ENCODE results near the gene IL20.
A peak's percentile ranks its signal among the peaks of the same experiment; 100 is the strongest.
"Not testable (repeated sequence)": the region's sequence is repeated elsewhere in the genome, so short reads cannot be mapped to it uniquely, and the experiment has no call there.

Gene IL20

DNA sequence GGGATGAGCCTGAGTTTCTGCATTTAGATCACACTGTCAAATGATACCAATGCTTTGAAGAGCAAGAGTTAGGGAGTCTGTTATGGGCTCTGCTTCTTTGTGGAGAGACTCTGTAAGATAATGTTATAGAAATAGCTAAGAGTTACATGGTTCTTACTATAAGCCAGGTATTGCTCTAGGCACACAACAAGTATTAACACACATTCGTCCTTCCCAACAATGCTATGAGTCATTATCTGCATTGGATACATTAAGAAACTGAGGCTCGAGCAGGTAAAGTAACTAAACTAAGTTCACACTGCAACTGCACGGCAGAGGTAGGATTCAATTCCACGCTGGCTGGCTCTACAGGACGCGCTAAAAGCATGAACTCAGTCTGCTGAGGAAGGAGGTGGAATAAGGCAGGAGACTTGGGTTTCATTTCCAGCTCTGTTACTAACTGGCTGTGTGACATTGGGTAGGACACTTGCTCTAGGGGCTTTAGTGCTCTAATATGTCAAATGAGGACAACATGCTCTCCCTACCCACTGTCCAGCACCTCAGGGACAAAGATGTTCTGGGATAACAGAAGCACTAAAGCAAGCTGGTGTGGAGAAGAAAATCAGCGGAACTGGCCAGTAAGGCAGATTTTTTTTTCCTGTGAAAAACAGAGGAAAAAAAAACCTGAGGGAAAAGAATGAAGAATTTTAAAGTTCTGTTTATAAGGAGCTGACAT lies 23.7 kb upstream of the IL20 start:
- FAIRE-seq = no peak
- no peak for DNase-seq (ENCODE audit: insufficient read length, low spot score)

DNA sequence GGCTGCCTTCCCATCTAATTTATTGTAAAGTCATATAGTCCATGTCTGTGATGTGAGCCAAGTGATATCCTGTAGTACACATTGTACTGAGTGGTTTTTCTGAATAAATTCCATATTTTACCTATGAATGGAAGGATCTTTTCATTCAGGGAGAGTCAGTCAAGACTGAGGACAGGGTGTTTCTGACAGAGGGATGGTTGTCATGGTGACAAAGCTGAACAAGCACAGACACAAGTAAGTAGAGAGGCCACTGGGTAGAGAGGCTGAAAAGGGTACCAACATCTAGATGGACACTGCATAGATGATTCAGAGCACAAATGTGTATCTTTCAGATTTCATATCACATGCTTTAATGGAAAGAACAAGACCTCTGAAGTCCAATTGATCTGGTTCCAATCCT lies 22.6 kb upstream of the IL20 start:
- FAIRE-seq (no peak), DNase-seq (ENCODE audit: insufficient read length, low spot score) (no peak)

DNA sequence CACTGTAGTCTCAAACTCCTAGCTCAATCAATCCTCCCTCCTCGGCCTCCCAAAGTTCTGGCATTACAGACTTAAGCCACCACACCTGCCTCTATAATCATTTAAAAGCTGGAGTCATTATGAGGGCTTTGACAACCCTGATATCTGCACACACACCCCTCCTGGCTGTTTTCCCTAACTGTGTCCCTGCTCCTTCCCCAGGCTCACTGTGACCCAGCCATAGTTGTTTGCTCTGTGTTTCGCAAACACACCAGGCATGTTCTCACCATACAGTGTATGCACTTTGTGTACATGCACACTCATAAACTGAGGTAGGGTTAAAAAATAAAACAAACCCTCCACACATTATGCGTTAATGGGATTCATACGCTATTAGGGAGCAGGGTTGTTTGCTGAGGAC lies 21.8 kb upstream of the IL20 start:
- DNase-seq (ENCODE audit: insufficient read length, low spot score) (no peak), FAIRE-seq (no peak)

DNA sequence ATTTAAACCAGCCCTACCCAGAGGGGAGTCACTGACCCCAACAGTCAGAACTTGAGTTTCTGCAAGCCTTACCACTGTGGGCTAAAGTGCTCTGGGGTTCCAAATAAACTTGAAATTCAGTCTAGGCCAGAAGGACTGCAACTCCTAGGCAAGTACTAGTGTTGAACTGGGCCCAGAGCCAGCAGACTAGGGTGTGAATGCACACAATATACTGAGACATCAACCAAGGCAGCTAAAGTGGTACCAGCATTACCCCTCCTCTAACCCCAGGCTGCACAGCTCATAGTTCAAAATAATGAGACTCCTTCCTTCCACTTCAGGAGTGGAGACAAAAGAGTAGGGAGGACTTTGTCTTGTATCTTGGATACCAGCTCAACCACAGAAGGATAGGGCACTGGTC lies 18.9 kb upstream of the IL20 start:
- DNase-seq (ENCODE audit: insufficient read length, low spot score) (no peak), FAIRE-seq (no peak)

DNA sequence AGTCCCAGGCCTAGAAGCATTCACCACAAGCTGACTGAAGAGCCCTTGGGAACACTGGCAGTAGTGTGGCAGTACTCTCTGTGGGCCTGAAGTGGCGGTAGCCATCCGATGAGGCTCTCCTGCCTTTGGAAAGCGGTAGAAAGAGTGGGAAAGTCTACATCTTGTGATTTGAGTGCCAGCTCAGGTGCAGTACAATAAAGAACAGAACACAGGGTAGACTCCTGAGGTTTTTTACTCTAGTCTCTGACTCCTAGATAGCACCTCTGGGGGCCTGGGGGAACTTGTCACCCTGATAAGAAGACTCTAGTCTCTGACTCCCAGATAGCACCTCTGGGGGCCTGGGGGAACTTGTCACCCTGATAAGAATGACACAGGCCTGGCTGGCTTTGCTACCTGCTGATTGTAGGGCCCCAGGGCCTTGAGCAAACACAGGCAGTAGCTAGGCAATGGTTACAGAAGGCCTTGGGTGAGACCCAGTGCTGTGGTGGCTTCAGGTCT lies 18.0 kb upstream of the IL20 start:
- no peak for DNase-seq (ENCODE audit: insufficient read length, low spot score)
- FAIRE-seq = no peak

DNA sequence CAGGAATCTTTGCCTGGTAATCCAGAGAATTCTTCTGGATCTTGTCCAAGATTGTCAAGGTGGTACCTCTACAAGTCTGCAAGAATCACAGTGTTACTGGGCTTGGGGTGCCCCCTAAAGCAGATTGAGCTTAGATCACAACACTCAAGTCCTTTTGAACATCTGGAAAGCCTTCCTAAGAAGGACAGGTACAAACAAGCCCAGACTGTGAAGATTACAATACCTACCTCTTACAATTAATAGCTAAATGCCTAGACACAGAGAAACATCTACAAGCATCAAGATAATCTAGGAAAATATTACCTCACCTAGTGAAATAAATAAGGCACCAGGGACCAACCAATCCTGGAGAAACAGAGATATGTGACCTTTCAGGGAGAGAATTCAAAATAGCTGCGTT lies 17.5 kb upstream of the IL20 start:
- DNase-seq (ENCODE audit: insufficient read length, low spot score) (no peak), FAIRE-seq (no peak)

DNA sequence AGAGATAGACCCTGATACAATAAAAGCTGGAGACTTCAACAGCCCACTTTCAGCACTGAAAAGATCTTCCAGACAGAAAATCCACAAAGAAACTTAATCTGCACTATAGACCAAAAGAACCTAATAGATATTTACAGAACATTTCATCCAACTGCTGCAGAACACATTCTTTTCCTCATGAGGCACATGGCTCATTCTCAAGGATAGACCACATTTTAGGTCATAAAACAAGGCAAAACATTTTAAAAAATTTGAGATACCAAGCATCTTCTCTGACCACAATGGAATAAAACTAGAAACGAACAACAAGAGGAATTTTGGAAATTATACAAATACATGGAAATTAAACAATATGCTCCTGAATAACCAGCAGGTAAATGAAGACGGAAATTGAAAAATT lies 15.0 kb upstream of the IL20 start:
- DNase-seq (ENCODE audit: insufficient read length, low spot score) (no peak), FAIRE-seq (peak; percentile 4)

DNA sequence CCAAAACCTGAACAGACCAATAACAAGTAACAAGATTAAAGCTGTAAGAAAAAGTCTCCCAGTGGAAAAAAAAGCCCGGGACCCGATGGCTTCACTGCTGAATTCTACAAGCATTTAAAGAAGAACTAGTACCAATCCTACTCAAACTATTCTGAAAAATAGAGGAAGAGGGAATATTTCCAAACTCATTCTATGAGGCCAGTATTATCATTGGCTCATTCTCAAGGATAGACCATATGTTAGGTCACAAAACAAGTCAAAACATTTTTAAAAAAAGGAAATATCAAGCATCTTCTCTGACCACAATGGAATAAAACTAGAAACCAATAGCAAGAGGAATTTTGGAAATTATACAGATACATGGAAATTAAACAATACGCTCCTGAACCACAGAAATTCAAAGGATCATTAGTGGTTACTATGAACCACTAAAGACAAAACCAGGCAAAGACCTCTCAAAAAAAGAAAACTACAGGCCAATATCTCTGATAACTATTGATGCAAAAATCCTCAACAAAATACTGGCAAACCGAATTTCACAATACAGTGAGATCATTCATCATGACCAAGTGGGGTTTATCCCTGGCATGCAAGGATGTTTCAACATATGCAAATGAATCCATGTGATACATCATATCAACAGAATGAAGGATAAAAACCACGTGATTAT lies 13.9 kb upstream of the IL20 start:
- DNase-seq (ENCODE audit: insufficient read length, low spot score) (no peak), FAIRE-seq (no peak)

DNA sequence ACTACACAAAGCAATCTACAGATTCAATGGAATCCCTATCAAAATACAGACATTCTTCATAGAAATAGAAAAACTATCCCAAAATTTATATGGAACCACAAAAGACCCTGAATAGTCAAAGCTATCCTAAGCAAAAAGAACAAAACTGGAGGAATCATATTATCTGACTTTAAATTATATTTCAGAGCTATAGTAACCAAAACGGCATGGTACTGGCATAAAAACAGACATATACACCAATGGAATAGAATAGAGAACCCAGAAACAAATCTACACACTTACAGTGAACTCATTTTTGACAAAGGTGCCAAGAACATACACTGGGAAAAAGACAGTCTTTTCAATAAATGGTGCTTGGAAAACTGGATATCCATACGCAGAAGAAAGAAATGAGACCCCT lies 12.8 kb upstream of the IL20 start:
- not testable (repeated sequence) for FAIRE-seq; DNase-seq (ENCODE audit: insufficient read length, low spot score)

DNA sequence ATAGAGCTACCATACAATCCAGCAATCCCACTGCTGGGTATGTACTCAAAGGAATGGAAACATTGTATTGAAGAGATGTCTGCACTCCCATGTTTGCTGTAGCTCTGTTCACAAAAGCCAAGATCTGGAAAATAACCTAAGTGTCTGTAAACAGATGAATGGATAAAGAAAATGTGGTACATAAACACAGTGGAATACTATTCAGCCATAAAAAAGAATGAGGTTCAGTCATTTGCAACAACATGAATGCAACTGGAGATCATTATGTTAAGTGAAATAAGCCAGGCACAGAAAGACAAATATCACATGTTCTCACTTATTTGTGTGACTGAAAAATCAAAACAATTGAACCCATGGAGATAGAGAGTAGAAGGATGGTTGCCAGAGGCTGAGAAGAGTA lies 11.7 kb upstream of the IL20 start:
- DNase-seq (ENCODE audit: insufficient read length, low spot score); FAIRE-seq: not testable (repeated sequence)

DNA sequence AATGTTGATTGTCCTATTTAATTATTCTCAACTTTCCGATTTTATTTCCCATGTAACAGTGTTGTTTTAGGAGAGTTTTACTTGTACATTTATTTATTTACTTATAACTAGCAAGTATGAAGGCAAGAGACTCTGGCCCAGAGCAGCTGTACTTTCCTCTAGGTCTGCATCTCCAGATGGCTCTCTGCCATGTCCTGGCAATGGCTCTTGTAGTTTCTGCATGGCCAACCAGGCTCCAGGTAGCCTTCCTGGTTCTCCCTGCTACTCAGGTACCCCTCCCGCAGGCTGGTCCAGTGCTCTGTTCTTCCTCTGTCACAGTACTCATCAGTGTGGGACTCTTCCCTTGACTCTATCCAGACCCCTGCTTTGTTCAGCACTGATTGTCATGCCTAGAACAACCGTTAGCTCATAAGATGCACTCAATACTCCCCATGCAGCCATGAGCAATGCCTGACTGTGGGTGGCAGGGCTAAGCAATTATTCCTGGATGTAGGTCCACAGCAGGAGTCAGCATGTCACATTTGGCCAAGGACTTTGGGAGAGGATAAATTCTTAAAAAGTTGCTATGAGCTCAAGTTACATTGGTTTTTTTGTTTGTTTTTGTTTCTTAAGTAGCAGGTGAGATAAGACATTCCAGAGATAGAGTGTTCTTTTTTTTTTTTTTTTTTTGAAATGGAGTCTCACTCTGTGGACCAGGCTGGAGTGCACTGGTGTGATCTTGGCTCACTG lies 10.9 kb upstream of the IL20 start:
- no peak for DNase-seq (ENCODE audit: insufficient read length, low spot score)
- no peak for FAIRE-seq

DNA sequence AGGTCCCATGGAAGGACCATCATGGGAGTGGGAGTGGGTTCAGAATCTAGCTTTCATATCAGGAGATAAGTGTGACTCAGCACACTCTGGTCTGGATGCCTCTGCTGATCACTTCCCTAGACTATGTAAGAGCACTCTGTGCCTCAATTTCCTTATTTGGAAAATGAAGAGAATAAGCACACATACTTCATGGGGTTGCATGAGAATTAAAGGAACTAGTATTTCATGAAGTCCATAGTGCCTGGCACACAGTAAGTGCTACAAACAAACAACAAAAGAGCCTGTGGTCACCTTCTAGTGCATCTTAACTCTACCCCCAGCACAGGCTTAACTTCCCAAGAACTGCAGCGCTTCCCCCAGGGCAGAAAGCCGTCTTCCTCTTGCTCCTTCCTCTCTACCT lies 9.6 kb upstream of the IL20 start:
- DNase-seq (ENCODE audit: insufficient read length, low spot score) = no peak
- no peak for FAIRE-seq

DNA sequence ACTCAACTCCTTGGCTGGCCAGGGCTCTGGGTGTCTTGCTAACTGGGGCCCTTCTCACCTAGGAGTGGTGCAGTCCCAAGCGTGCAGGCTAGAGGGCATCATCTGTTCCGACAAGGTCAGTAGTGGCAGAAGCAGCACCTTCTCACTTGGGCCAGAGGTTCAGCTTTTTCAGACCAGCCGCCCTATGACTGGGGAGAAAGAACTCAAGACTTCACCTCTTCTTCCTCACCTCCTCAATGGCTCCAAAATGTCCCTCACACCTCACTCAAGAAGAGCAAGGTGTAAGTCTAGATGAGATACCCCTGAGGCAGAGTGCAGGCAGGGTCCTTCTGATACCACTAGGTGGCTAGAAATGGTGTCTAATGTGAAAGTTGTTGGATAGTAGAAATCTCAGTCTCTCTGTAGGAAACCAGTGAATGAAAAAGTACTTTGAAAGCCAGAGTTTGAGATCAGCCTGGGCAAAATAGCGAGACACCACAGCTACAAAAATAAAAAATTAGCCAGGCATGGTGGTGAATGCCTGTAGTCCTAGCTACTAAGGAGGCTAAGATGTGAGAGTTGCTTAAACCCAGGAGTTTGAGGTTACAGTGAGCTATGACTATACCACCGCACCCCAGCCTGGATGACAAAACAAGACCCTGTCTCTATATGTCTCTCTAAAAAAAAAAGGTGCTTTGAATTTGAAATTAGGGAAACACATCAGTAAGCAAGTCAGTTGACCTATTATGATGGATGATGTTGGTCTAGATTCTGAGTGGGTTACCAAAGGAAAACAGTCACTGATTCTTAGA lies 8.6 kb upstream of the IL20 start:
- FAIRE-seq (peak; percentile 26), DNase-seq (ENCODE audit: insufficient read length, low spot score) (no peak)

DNA sequence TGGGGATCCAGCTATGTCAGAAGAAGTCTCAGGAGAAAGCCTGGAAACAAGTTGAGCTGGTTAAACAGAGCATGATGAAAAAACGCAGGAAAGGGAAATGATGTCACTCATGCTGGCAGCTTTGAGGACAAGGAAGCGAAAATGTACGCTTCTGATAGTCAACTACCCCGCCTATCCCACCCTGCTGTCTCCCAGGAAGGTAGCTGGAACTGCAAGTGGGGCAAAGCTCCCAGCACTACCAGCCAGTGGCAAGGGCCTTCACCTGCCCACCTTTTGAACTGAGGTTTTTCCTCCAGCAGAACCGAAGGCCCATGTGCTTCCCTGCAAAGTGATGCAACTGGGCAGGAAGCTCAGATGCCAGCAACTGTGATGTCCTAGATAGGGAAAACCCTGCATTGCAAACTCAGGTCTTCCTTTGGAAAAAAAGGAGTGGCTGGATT lies 6.3 kb upstream of the IL20 start:
- DNase-seq (ENCODE audit: insufficient read length, low spot score) (no peak), FAIRE-seq (no peak)

DNA sequence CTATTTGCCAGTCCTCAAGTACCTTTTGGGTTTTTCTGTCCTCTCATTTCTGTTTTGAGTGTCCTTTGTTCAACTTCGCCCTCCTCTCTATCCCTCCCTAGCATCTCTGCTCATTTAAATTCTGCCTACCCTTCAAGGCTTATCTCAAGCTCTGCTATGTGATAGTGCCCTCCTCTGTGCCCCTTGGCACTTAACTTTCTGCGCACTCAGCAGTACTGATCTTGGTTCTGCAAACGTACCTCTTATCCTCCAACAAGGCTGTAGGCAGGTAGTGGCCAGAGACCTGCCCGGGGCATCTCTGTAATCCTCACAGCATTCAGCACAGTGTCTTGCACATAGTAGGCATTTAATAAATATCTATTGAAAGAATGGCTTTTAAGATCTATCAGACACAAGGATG lies 5.3 kb upstream of the IL20 start:
- DNase-seq (ENCODE audit: insufficient read length, low spot score) (no peak), FAIRE-seq (no peak)

DNA sequence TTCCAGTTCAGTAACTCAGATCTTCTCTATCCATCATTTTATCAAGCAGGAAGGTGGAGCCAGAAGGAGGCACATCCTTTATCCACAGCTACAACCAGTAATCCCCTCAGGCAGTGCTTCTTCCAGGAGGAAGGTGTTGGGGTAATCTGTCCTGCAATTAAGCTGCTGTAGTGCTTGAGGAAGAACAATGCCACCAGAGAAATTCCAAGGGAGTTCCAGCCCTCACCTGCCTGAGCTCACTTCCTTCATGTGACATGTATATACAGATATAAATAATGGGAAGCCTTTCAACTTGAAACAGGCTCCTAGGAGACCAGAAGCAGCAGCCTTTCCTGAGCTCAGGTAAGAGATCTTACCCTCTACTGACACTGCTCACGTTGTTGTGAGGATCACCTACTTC lies 2.2 kb upstream of the IL20 start:
- FAIRE-seq (no peak), DNase-seq (ENCODE audit: insufficient read length, low spot score) (no peak)

DNA sequence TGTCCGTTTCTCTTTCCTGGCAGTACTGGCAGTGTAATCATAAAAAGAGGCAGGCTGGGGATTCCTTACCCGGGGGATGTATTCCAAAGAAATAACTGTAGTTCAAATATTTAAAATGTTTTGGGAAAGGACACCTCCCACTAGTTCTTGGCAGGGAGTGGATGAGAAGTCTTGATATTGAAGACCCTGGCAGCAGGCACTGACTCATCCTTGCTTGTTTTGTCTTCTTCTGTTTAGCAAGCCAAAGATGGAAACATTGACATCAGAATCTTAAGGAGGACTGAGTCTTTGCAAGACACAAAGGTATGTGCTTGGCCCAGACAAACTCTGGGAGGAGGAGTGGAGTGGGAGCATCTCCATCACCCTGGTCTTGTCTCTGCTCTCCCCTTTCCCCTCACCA lies 639 bp downstream of the IL20 start:
- FAIRE-seq (no peak), DNase-seq (ENCODE audit: insufficient read length, low spot score) (no peak)

DNA sequence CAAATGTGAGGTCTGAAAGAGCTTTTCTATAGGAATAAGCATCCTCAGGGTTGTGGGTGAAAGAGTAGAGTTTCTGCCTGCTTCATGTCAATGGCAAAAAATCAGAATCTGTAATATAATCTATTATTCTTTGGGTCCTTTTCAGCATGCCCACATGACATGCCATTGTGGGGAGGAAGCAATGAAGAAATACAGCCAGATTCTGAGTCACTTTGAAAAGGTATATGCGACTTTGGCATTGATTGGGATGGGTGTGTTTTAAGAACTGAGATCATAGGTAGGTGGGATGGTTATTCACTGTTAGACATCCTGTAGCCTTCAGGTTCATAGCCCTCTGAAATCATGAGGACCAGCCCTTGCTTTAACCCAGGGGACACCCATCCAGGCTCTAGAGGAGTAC lies 1.8 kb downstream of the IL20 start:
- FAIRE-seq = no peak
- no peak for DNase-seq (ENCODE audit: insufficient read length, low spot score)

DNA sequence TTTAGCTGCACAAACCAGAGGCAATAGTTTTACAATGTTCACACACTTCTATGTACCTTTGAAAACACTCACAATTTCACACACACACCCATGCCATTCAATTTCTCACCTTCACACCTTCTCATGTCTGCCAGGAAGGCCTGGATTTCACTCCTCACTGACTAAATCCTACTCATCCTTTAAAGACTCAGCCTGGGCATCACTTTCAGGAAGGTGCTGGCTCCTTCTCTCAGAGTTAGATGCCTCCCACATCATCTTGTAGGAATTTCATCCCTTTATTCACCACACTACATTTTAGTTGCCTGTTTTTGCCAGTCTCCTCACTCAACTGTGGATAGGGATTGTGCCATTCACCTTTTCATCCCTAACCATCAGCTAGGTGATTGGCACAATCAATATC lies 2.3 kb downstream of the IL20 start:
- no peak for DNase-seq (ENCODE audit: insufficient read length, low spot score)
- no peak for FAIRE-seq

DNA sequence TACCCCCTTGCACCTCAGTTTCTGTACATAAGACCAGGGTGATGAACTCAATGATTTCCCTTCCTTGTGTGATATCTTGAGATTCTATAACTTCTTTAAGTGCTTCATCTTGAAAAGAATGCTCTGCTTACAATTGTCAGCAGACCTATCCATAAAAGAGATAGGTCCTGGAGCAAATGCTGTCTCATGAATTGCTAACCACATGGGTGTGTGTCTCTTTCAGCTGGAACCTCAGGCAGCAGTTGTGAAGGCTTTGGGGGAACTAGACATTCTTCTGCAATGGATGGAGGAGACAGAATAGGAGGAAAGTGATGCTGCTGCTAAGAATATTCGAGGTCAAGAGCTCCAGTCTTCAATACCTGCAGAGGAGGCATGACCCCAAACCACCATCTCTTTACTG lies 2.8 kb downstream of the IL20 start:
- FAIRE-seq (no peak), DNase-seq (ENCODE audit: insufficient read length, low spot score) (no peak)

DNA sequence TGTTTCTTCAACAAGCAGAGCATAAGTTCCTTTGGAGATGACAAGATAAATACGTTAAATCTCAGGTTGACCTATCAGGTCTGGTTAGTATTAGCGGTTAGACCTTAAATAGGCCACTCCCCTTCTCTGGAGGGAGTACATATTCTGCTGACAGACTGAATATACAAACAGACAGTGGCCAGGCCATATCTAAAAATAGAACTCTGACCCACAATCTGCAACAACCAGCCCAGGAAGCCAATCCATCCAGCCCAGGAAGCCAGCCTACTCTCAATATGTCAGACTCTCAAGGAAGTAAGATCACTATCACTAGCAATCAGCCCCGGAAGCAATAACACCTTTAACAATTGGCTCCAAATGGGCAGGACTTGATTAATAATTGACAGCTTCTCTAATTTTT lies 6.7 kb downstream of the IL20 start:
- FAIRE-seq (no peak), DNase-seq (ENCODE audit: insufficient read length, low spot score) (no peak)

Measured in GM19239 (cell line).